Measurements from ENCODE around the gene IL17RA. TPM values are rescaled to one million over a fixed set of nuclear protein-coding genes. Genes with fewer than 3 reads are reported as not detected.

The IL17RA gene
- polyA plus RNA-seq, 1 donor (not counting 4 experiments of a cell fraction or from before 2014, with no cell fraction given), result 6.0 TPM

GRCh38 chr22:17056058-17056457 is 28.7 kb upstream of the IL17RA start:
- H3K4me3 ChIP-seq (ENCODE audit: control insufficient read depth in 2 of 3, extremely low read depth in 1 of 3, insufficient read depth in 2 of 3, low read depth in 1 of 3, low read length in 3 of 3), result no peak overlapping the region
- no peaks in the 10 kb centered on the region for H4K20me1 ChIP-seq (ENCODE audit: control insufficient read depth, extremely low read depth, insufficient read depth, low read length)
- no peaks in the 10 kb centered on the region for H3K27me3 ChIP-seq (ENCODE audit: control insufficient read depth, extremely low read depth, insufficient read depth, low read length)
- no peak overlapping the region for H3K27ac ChIP-seq (ENCODE audit: control insufficient read depth, insufficient read depth, low read length)
- FAIRE-seq (no peak), DNase-seq (ENCODE audit: low read depth, low spot score) (no peak)
- no peaks in the 10 kb centered on the region for H3K9me3 ChIP-seq (ENCODE audit: control insufficient read depth, low read depth, low read length)
- peaks cover 0 to 1% of the 10 kb centered on the region in 2 experiments for H3K36me3 ChIP-seq (ENCODE audit: control insufficient read depth in 2 of 2, extremely low read depth in 1 of 2, insufficient read depth in 2 of 2, low read length in 2 of 2)
- dilution Hi-C loops (cut with MboI; ENCODE audit: extremely low pct_ligation_motif_present, low sequenced_read_pairs), result no loop called here
- no peaks in the 10 kb centered on the region for H3K9me1 ChIP-seq (ENCODE audit: control insufficient read depth, extremely low read depth, insufficient read depth, low read length)
- no peak overlapping the region for H3K9ac ChIP-seq (ENCODE audit: control insufficient read depth, extremely low read depth, insufficient read depth, low read length)
- TF ChIP-seq CTCF (optimal IDR thresholded peaks at IDR 0.05 in 1 of 3, IDR thresholded peaks at IDR 0.05 in 1 of 3, conservative IDR thresholded peaks at IDR 0.05 in 1 of 3; ENCODE audit: extremely low read depth in 1 of 3, insufficient read depth in 2 of 3, low read length in 3 of 3) (no peak), EZH2 (IDR thresholded peaks at IDR 0.05; ENCODE audit: low read length) (no peak)
- no peak overlapping the region for H3K4me2 ChIP-seq (ENCODE audit: control insufficient read depth, extremely low read depth, insufficient read depth, low read depth, low read length)
- H3K79me2 ChIP-seq (ENCODE audit: control insufficient read depth, insufficient read depth, low read length), result no peaks in the 10 kb centered on the region
- no peaks in the 10 kb centered on the region for H3K4me1 ChIP-seq (ENCODE audit: control insufficient read depth, extremely low read depth, insufficient read depth, low read length)
- no peak overlapping the region for H2AFZ ChIP-seq (ENCODE audit: control insufficient read depth, low read length)

GRCh38 chr22:17056807-17057206 is 28.0 kb upstream of the IL17RA start:
- no peaks in the 10 kb centered on the region for H3K79me2 ChIP-seq (ENCODE audit: control insufficient read depth, insufficient read depth, low read length)
- no peaks in the 10 kb centered on the region for H4K20me1 ChIP-seq (ENCODE audit: control insufficient read depth, extremely low read depth, insufficient read depth, low read length)
- no peaks in the 10 kb centered on the region for H3K27me3 ChIP-seq (ENCODE audit: control insufficient read depth, extremely low read depth, insufficient read depth, low read length)
- H3K4me3 ChIP-seq (ENCODE audit: control insufficient read depth in 2 of 3, extremely low read depth in 1 of 3, insufficient read depth in 2 of 3, low read depth in 1 of 3, low read length in 3 of 3), result no peak overlapping the region
- peaks cover 0 to 1% of the 10 kb centered on the region in 2 experiments for H3K36me3 ChIP-seq (ENCODE audit: control insufficient read depth in 2 of 2, extremely low read depth in 1 of 2, insufficient read depth in 2 of 2, low read length in 2 of 2)
- FAIRE-seq (no peak), DNase-seq (ENCODE audit: low read depth, low spot score) (no peak)
- no peaks in the 10 kb centered on the region for H3K4me1 ChIP-seq (ENCODE audit: control insufficient read depth, extremely low read depth, insufficient read depth, low read length)
- H3K9me3 ChIP-seq (ENCODE audit: control insufficient read depth, low read depth, low read length), result no peaks in the 10 kb centered on the region
- H2AFZ ChIP-seq (ENCODE audit: control insufficient read depth, low read length), result no peak overlapping the region
- no peaks in the 10 kb centered on the region for H3K9me1 ChIP-seq (ENCODE audit: control insufficient read depth, extremely low read depth, insufficient read depth, low read length)
- TF ChIP-seq EZH2 (IDR thresholded peaks at IDR 0.05; ENCODE audit: low read length) (no peak), CTCF (optimal IDR thresholded peaks at IDR 0.05 in 1 of 3, IDR thresholded peaks at IDR 0.05 in 1 of 3, conservative IDR thresholded peaks at IDR 0.05 in 1 of 3; ENCODE audit: extremely low read depth in 1 of 3, insufficient read depth in 2 of 3, low read length in 3 of 3) (no peak)
- dilution Hi-C loops (cut with MboI; ENCODE audit: extremely low pct_ligation_motif_present, low sequenced_read_pairs), result no loop called here
- no peak overlapping the region for H3K27ac ChIP-seq (ENCODE audit: control insufficient read depth, insufficient read depth, low read length)
- no peak overlapping the region for H3K4me2 ChIP-seq (ENCODE audit: control insufficient read depth, extremely low read depth, insufficient read depth, low read depth, low read length)
- no peak overlapping the region for H3K9ac ChIP-seq (ENCODE audit: control insufficient read depth, extremely low read depth, insufficient read depth, low read length)

All from keratinocyte (primary cell).